Measurements from ENCODE around the gene ST3GAL6.

DNA sequence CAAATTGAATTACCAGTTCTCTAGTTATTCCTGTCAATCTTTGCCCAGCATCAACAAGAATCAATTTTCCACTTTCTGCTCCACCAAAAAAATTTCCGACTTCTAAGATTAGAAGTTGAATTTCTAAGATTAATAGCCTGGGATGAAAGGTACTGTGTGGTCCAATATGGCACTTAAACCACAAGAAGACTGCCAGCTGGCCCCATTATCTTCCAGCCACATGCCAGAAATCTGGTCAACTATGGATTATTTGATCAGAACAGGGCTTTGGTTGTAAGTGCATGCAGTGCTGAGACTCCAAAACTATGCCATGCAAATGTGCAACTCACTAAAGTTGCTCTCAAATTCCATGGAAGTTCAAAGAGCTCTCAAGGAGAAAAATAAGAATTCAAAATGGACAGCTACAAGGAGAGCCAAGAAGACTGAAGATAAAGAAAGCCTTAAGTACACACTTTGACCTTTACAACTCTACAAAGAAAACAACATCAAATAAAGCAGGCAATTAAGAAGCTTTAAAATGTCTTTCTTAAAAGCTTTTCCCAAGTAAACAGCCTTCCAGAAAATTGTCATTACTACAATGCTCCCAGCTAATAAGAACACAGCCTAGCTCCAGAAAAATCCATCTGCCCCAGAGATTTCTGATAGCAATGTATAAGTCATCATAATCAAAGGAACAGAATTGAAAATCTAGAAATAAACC is 64.2 kb downstream of the ST3GAL6 start:
- TF ChIP-seq HOXC10 (CRISPR knock-in tag; IDR thresholded peaks at IDR 0.05) (no peak), ZNF423 (tag by site-specific recombination; IDR thresholded peaks at IDR 0.05) (no peak), ZNF433 (tag by site-specific recombination; IDR thresholded peaks at IDR 0.05; ENCODE audit: low read depth) (no peak), GLI4 (tag by site-specific recombination; IDR thresholded peaks at IDR 0.05) (no peak), BCL11B (tag by site-specific recombination; IDR thresholded peaks at IDR 0.05; ENCODE audit: low read depth) (no peak), YY1 (tag by site-specific recombination; IDR thresholded peaks at IDR 0.05) (no peak), ZEB2 (tag by site-specific recombination; IDR thresholded peaks at IDR 0.05) (no peak)
- TF ChIP-seq, protein P1, sequence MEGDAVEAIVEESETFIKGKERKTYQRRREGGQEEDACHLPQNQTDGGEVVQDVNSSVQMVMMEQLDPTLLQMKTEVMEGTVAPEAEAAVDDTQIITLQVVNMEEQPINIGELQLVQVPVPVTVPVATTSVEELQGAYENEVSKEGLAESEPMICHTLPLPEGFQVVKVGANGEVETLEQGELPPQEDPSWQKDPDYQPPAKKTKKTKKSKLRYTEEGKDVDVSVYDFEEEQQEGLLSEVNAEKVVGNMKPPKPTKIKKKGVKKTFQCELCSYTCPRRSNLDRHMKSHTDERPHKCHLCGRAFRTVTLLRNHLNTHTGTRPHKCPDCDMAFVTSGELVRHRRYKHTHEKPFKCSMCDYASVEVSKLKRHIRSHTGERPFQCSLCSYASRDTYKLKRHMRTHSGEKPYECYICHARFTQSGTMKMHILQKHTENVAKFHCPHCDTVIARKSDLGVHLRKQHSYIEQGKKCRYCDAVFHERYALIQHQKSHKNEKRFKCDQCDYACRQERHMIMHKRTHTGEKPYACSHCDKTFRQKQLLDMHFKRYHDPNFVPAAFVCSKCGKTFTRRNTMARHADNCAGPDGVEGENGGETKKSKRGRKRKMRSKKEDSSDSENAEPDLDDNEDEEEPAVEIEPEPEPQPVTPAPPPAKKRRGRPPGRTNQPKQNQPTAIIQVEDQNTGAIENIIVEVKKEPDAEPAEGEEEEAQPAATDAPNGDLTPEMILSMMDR (tag by site-specific recombination; IDR thresholded peaks at IDR 0.05) = no peak
- TF ChIP-seq, protein P2, sequence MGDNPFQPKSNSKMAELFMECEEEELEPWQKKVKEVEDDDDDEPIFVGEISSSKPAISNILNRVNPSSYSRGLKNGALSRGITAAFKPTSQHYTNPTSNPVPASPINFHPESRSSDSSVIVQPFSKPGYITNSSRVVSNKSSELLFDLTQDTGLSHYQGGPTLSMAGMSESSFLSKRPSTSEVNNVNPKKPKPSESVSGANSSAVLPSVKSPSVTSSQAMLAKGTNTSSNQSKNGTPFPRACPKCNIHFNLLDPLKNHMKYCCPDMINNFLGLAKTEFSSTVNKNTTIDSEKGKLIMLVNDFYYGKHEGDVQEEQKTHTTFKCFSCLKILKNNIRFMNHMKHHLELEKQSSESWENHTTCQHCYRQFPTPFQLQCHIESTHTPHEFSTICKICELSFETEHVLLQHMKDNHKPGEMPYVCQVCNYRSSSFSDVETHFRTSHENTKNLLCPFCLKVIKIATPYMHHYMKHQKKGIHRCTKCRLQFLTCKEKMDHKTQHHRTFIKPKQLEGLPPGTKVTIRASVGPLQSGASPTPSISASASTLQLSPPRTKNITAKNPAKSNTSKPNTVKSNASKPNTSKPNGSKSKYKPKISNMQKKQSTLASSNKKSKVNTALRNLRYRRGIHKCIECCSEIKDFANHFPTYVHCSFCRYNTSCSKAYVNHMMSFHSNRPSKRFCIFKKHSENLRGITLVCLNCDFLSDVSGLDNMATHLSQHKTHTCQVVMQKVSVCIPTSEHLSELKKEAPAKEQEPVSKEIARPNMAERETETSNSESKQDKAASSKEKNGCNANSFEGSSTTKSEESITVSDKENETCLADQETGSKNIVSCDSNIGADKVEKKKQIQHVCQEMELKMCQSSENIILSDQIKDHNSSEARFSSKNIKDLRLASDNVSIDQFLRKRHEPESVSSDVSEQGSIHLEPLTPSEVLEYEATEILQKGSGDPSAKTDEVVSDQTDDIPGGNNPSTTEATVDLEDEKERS (tag by site-specific recombination; IDR thresholded peaks at IDR 0.05) = no peak
- TF ChIP-seq, protein P3, sequence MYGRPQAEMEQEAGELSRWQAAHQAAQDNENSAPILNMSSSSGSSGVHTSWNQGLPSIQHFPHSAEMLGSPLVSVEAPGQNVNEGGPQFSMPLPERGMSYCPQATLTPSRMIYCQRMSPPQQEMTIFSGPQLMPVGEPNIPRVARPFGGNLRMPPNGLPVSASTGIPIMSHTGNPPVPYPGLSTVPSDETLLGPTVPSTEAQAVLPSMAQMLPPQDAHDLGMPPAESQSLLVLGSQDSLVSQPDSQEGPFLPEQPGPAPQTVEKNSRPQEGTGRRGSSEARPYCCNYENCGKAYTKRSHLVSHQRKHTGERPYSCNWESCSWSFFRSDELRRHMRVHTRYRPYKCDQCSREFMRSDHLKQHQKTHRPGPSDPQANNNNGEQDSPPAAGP (tag by site-specific recombination; IDR thresholded peaks at IDR 0.05) = no peak

All from HEK293 (cell line).